Cortex of kidney (tissue), 1 donor: ENCODE results near the gene WFDC2.
"Not testable (repeated sequence)": the region's sequence is repeated elsewhere in the genome, so short reads cannot be mapped to it uniquely, and the experiment has no call there.

ENCODE experiments used
- DNase-seq: peaks from one replicate; lab custom pipeline; 2025; lab: John Stamatoyannopoulos, UW

WFDC2 gene

DNA sequence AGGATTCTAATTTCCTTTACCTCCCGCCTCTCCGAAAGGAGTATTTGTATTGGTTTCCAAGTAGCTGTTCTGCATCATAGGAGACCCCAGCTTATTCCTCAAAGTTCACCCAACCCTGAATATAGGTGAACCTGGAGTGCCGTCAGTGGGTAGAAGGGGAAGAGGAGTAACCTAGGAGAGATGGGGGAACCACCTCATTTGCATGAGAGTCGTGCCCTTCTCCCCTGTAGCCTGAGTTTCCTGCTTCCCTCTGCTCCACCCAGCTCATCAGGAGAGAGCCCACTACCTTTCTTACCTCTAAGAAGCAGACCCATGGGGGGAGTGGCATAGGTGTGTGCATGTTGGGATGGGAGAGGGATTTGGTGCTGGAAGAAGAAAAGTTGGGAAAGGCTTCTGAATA lies 17.3 kb upstream of the WFDC2 start:
- DNase-seq = no peak

GRCh38 chr20:45452772-45453691 lies 16.5 kb upstream of the WFDC2 start:
- DNase-seq = no peak

DNA sequence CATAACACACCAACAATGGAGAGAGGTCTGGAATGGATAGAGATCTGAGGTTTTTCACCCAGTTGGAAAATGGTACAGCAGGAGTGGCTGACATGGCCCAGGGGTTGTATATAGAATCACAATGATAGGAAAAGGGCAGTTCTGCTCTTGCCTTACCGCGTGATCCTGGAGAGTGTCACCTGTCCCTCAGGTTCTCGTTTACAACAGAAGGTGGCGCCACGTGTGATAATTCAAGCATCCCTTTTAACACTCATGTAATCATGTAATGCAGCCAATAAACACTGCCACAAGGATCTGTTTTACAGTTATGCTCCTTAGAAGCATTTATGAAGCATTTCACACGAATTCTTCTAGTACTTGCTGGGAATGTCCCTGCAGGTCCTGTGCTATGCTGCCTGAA lies 12.9 kb upstream of the WFDC2 start:
- no peak for DNase-seq

GRCh38 chr20:45459606-45460005 lies 9.9 kb upstream of the WFDC2 start:
- DNase-seq = no peak

DNA sequence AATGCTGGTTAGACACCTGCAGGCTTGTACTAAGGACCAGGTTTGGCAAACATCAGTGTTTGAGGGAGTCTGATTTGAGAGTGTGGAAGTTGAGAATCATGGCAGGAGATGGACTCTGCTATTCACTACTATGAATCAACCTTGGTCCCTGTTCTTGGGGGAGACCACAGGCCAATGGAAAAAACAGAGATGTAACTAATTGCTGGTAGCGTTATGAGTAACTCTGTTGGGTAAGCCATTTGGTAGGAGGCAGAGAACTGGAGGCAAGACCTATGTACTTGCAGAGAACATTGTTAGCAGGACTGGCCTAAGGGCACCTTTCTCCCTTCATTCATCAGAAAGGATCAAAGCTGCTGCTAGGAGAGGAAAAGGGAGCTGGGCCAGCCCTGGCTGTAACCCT lies 8.3 kb upstream of the WFDC2 start:
- DNase-seq = no peak

GRCh38 chr20:45462711-45463509 lies 6.6 kb upstream of the WFDC2 start:
- no peak for DNase-seq

- no peak for DNase-seq
Observed at GRCh38 chr20:45463709-45464108, 5.8 kb upstream of the WFDC2 start.

DNA sequence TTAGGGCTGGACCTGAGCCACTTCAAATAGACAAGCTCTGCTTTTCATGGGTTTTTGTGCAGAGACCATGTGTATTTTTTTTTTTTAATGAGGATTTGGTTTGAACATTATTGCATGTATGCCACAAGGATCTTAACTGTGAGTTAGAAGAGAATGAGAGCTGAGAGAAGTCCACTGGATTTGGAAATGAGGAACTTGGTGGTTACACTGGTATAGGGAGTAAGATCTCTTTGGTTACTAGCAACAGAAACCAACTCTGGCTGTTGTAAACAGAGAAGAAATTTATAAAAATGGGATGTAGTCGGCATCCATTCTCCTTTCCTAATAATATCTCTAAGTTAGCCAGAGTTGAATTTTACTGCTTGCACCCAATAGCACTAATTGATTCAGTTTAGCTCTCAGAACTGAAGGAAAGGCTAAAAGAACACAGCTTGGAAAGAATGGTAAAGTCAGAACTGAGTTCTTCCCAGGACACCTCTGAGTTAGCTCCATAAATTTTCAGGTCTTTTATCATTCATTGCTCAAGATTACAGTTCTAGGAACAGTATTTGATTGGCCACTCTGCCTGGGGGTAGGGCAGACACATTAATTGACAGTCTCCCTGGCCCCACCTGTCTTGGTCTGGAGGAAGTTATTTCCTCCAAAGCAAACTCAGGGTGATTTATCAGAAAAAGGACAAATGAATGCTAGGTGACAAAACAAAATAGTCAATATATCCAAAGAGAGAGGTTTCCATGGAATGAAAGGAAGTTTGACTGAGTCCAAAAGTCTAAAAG lies 3.9 kb upstream of the WFDC2 start:
- no peak for DNase-seq

- no peak for DNase-seq
Observed at GRCh38 chr20:45467172-45467571, 2.4 kb upstream of the WFDC2 start.

- no peak for DNase-seq
Observed at GRCh38 chr20:45467861-45468260, 1.7 kb upstream of the WFDC2 start.

- no peak for DNase-seq
Observed at GRCh38 chr20:45470262-45470931, 844 bp downstream of the WFDC2 start.

DNA sequence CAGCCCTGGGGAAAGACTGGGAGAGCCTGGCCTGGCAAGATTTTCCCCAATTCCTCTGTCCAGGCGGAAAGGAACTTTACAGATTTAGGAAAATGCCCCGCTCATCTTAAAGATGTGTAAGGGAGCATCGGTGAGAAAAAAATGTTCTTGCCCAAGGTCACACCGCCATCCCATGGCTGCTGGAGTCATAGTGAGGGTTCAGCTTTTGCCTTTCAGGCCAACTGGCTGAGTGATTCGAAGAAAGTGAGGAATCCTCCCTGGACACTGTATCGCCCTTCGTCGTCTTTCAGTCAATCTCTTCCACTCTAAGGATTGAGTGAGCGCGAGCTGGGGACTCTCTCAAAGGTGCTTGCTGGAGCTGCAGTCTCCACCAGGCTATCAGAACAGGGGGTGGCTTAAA lies 1.4 kb downstream of the WFDC2 start:
- no peak for DNase-seq

- not testable (repeated sequence) for DNase-seq
Observed at GRCh38 chr20:45472286-45472685, 2.7 kb downstream of the WFDC2 start.

GRCh38 chr20:45477530-45478148 lies 8.1 kb downstream of the WFDC2 start:
- not testable (repeated sequence) for DNase-seq

GRCh38 chr20:45479822-45480221 lies 10.3 kb downstream of the WFDC2 start:
- DNase-seq = no peak

GRCh38 chr20:45484676-45485075 lies 15.1 kb downstream of the WFDC2 start:
- DNase-seq = no peak

DNA sequence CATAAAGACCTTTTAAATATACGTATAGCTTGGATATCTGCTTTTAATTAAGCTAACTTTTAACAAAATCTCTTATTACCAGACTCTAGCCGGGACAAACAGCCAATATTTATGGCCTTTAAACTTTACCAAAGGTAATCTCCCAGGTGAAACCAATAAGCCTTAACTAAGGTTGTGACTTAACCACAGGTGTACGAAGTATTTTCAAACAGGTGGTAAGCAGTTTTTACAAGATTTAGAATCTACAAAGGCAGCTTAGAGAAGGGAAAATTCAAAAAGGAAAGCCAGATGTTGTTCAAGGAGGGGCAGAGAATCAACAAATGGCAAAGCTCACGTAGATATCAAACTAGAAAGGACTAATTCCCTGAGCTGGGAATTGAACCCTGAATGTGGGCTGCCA lies 15.8 kb downstream of the WFDC2 start:
- no peak for DNase-seq

GRCh38 chr20:45487231-45487635 lies 17.7 kb downstream of the WFDC2 start:
- no peak for DNase-seq

DNA sequence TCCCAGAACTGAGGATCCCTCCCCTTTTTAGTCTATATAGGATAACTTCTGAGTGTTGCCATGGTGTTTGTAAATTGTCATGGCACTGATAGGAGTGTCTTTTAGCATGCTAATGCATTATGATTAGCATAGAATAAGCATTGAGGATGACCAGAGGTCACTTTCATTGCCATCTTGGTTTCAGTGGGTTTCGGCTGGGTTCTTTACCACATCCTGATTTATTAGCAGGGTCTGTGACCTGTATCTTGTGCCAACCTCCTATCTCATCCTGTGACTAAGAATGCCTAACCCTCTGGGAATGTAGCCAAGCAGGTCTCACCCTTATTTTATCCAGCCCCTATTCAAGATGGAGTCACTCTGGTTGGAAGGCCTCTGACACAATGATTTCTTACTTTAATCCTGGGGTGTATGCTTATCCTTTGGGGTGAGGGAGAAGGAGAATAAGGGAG lies 19.6 kb downstream of the WFDC2 start:
- DNase-seq = no peak

DNA sequence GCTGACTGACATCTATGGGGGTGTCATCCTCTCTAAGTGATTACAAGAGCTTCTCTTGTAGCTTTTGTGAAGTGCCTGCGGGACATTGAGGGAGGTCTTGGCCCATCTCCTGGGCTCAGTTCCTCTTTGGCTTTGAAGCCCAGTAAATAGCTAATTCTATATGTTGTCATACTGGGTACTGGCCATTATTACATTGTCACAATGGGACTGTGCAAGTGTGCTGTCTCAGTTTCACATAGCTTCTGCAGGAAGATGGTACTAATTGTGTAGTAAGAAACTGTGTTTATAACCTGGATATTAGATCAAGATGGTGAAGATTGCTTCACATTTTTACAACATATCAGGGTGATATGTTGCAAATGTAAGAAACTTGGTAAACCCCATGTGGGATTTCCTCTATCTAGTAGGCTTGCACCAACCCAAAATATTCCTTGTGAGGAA lies 26.0 kb downstream of the WFDC2 start:
- DNase-seq = no peak

DNA sequence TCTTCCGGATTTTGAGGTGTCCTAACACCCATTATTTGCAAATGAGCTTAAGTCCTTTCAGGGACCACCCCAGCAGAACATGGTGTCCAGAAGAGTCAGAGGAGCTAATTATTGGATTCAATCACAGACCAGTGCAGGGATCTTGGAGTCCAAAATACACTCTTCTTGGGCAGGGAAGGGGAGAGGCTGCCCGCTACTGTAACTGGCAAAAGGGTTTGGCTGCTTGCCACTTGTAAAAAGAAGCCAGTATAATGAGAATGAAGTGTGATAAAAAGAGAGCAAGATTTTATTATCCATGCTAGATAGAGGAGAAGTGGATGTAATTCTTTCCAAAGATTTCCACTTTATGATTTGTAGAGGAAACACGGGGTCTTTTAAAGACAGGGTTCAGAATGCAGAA lies 26.6 kb downstream of the WFDC2 start:
- no peak for DNase-seq
